ENCODE results near the gene SLC13A3. TPM values are rescaled to one million over a fixed set of nuclear protein-coding genes. Genes with fewer than 3 reads are reported as not detected.

SLC13A3 gene
- total RNA-seq, 3 donors from 2014 or later (not counting 1 experiment from before 2014, with no cell fraction given) = 0.63 TPM; not detected in 1

GRCh38 chr20:46626758-46627157 lies 24.5 kb downstream of the SLC13A3 start:
- no peak overlapping the region for H3K4me3 Mint-ChIP-seq
- Histone ChIP-seq H3K4me1 (ENCODE audit: control insufficient read depth, insufficient read depth, low read length) (peaks cover 10% of the 10 kb centered on the region), H3K27ac (ENCODE audit: low read length) (no peak overlapping the region), H3K27me3 (ENCODE audit: control insufficient read depth, insufficient read depth, low read length) (peaks cover 5% of the 10 kb centered on the region), H3K9me3 (ENCODE audit: control insufficient read depth, insufficient read depth, low read length) (peaks cover 7% of the 10 kb centered on the region), H3K36me3 (ENCODE audit: control insufficient read depth, insufficient read depth, low read length) (no peaks in the 10 kb centered on the region), H3K4me3 (ENCODE audit: low read length) (no peak overlapping the region)
- peaks cover 6 to 10% of the 10 kb centered on the region in 2 donors for H3K9me3 Mint-ChIP-seq
- intact Hi-C loops (cut with micrococcal nuclease) = no loop called here
- TF ChIP-seq, protein P1, sequence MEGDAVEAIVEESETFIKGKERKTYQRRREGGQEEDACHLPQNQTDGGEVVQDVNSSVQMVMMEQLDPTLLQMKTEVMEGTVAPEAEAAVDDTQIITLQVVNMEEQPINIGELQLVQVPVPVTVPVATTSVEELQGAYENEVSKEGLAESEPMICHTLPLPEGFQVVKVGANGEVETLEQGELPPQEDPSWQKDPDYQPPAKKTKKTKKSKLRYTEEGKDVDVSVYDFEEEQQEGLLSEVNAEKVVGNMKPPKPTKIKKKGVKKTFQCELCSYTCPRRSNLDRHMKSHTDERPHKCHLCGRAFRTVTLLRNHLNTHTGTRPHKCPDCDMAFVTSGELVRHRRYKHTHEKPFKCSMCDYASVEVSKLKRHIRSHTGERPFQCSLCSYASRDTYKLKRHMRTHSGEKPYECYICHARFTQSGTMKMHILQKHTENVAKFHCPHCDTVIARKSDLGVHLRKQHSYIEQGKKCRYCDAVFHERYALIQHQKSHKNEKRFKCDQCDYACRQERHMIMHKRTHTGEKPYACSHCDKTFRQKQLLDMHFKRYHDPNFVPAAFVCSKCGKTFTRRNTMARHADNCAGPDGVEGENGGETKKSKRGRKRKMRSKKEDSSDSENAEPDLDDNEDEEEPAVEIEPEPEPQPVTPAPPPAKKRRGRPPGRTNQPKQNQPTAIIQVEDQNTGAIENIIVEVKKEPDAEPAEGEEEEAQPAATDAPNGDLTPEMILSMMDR (IDR thresholded peaks at IDR 0.05) = no peak
- H3K27ac Mint-ChIP-seq = no peak overlapping the region
- H3K27me3 Mint-ChIP-seq (ENCODE audit: low read depth in 2 of 2) = peaks cover 36 to 43% of the 10 kb centered on the region in 2 donors
- H3K36me3 Mint-ChIP-seq = peaks cover 9% of the 10 kb centered on the region
- DNase-seq = no peak
- peaks cover 0 to 6% of the 10 kb centered on the region in 2 donors for H3K4me1 Mint-ChIP-seq
- WGBS (ENCODE audit: insufficient coverage) = 80% methylated on average over 4 of the region's 4 CpGs
- no peak for ATAC-seq

DNA sequence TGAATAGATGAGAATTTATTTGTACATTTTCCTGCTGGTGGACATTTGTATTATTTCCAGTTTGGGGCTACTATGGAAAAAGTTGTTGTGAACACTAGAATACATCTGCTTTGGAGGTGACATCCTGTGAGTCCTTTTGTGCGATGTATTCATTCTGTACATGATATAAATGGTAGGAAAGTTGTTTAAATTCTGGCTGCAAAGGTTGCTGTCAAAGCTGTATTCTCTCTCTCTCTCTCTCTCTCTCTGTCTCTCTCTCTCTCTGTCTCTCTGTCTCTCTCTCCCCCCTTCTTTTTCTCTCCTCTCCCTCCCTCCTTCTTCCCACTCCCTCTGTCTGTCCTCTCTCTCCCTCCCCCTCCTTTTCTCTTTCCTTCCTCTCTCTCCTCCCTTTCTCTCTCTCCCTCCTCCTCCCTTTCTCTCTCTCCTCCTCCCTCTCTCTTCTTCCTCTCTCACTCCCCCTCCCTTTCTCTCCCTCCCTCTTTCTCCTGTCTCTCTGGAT lies 25.3 kb downstream of the SLC13A3 start:
- Mint-ChIP-seq H3K27me3 (ENCODE audit: low read depth in 2 of 2) (peaks cover 31 to 43% of the 10 kb centered on the region in 2 donors), H3K9me3 (peaks cover 6 to 10% of the 10 kb centered on the region in 2 donors), H3K27ac (no peak overlapping the region), H3K4me3 (no peak overlapping the region), H3K36me3 (peaks cover 9% of the 10 kb centered on the region), H3K4me1 (no peaks in the 10 kb centered on the region)
- ATAC-seq = no peak
- WGBS (ENCODE audit: insufficient coverage) = 100% methylated on average over 1 of the region's 1 CpG
- Histone ChIP-seq H3K27ac (ENCODE audit: low read length) (no peak overlapping the region), H3K27me3 (ENCODE audit: control insufficient read depth, insufficient read depth, low read length) (peaks cover 5% of the 10 kb centered on the region), H3K4me1 (ENCODE audit: control insufficient read depth, insufficient read depth, low read length) (peaks cover 1% of the 10 kb centered on the region), H3K36me3 (ENCODE audit: control insufficient read depth, insufficient read depth, low read length) (no peaks in the 10 kb centered on the region), H3K9me3 (ENCODE audit: control insufficient read depth, insufficient read depth, low read length) (peaks cover 7% of the 10 kb centered on the region), H3K4me3 (ENCODE audit: low read length) (no peak overlapping the region)
- TF ChIP-seq, protein P1 (IDR thresholded peaks at IDR 0.05) = no peak
- intact Hi-C loops (cut with micrococcal nuclease) = no loop called here
- DNase-seq = no peak

DNA sequence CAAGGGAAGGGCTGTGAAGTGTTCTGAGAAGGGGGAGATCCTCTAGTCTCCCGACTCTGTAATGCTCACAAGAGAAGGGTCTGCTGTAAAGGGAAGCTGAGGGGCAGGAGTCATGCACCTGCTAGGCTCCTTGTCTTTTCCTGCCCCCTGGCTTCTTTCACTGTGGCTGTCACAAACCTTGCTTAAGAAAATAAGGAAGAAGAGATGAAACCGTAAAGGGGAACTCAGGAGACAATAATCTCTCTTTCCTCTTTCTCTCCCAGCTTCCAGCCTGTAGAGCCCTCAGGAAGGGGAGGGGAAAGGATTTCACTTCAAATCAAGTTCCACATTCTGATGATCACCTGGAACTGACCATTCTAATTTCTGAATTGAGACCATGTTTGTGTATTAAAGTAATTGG lies 26.3 kb downstream of the SLC13A3 start:
- TF ChIP-seq, protein P1 (IDR thresholded peaks at IDR 0.05) = no peak
- WGBS (ENCODE audit: insufficient coverage) = 58% methylated on average over 1 of the region's 2 CpGs
- Mint-ChIP-seq H3K27ac (no peak overlapping the region), H3K9me3 (peaks cover 6 to 10% of the 10 kb centered on the region in 2 donors), H3K4me3 (no peak overlapping the region), H3K27me3 (ENCODE audit: low read depth in 2 of 2) (peaks cover 28 to 44% of the 10 kb centered on the region in 2 donors), H3K4me1 (no peaks in the 10 kb centered on the region), H3K36me3 (peaks cover 9% of the 10 kb centered on the region)
- no peak for DNase-seq
- Histone ChIP-seq H3K9me3 (ENCODE audit: control insufficient read depth, insufficient read depth, low read length) (peaks cover 7% of the 10 kb centered on the region), H3K4me1 (ENCODE audit: control insufficient read depth, insufficient read depth, low read length) (no peaks in the 10 kb centered on the region), H3K36me3 (ENCODE audit: control insufficient read depth, insufficient read depth, low read length) (no peaks in the 10 kb centered on the region), H3K27me3 (ENCODE audit: control insufficient read depth, insufficient read depth, low read length) (peaks cover 5% of the 10 kb centered on the region), H3K27ac (ENCODE audit: low read length) (no peak overlapping the region), H3K4me3 (ENCODE audit: low read length) (no peak overlapping the region)
- no peak for ATAC-seq
- intact Hi-C loops (cut with micrococcal nuclease) = no loop called here

- Histone ChIP-seq H3K36me3 (ENCODE audit: control insufficient read depth, insufficient read depth, low read length) (no peaks in the 10 kb centered on the region), H3K27ac (ENCODE audit: low read length) (no peak overlapping the region), H3K27me3 (ENCODE audit: control insufficient read depth, insufficient read depth, low read length) (peaks cover 5% of the 10 kb centered on the region), H3K4me1 (ENCODE audit: control insufficient read depth, insufficient read depth, low read length) (no peaks in the 10 kb centered on the region), H3K4me3 (ENCODE audit: low read length) (no peak overlapping the region), H3K9me3 (ENCODE audit: control insufficient read depth, insufficient read depth, low read length) (peaks cover 7% of the 10 kb centered on the region)
- H3K27me3 Mint-ChIP-seq (ENCODE audit: low read depth in 2 of 2) = peaks cover 35 to 57% of the 10 kb centered on the region in 2 donors
- 29% methylated on average over 1 of the region's 1 CpG for WGBS (ENCODE audit: insufficient coverage)
- H3K36me3 Mint-ChIP-seq = peaks cover 9% of the 10 kb centered on the region
- no peak overlapping the region for H3K27ac Mint-ChIP-seq
- intact Hi-C loops (cut with micrococcal nuclease) = no loop called here
- H3K4me1 Mint-ChIP-seq = no peaks in the 10 kb centered on the region
- H3K4me3 Mint-ChIP-seq = no peak overlapping the region
- H3K9me3 Mint-ChIP-seq = peaks cover 6% of the 10 kb centered on the region in 2 donors
- TF ChIP-seq, protein P1 (IDR thresholded peaks at IDR 0.05) = no peak
- ATAC-seq = no peak
- no peak for DNase-seq
These were observed 29.1 kb downstream of the SLC13A3 start for GRCh38 chr20:46622165-46622564.

All from natural killer cell (primary cell).